Large intestine (tissue), 3 donors: Measurements from ENCODE around the gene NCF4. TPM values are rescaled to one million over a fixed set of nuclear protein-coding genes. Genes with fewer than 3 reads are reported as not detected.

Experiments
- DNase-seq, 2 donors: peaks; one replicate each; pipeline versions ENCODE4 v3.0.0 to v3.0.0-alpha.2; 2013
- H3K27ac ChIP-seq: one replicate; pipeline ENCODE4 v1.5.1; 2013; ENCODE audit warnings: low read length
- H3K27me3 ChIP-seq: 2 replicates; pipeline ENCODE4 v1.6.1; 2013; ENCODE audit warnings: low read length; ENCODE audit not compliant: control insufficient read depth, insufficient read depth
- H3K36me3 ChIP-seq: 2 replicates; pipeline ENCODE4 v1.6.1; 2013; ENCODE audit warnings: low read length; ENCODE audit not compliant: control insufficient read depth, insufficient read depth
- H3K4me1 ChIP-seq: one replicate; pipeline ENCODE4 v1.6.1; 2013; ENCODE audit warnings: low read length; ENCODE audit not compliant: control insufficient read depth, insufficient read depth
- H3K4me3 ChIP-seq: one replicate; pipeline ENCODE4 v1.5.1; 2013; ENCODE audit warnings: low read length
- H3K9me3 ChIP-seq: one replicate; pipeline ENCODE4 v1.6.1; 2013; ENCODE audit warnings: mild to moderate bottlenecking, low read depth, low read length, moderate library complexity; ENCODE audit not compliant: control insufficient read depth
- WGBS: methylation state at CpG from one replicate; pipeline ENCODE4 v1.1.5; 2013; ENCODE audit warnings: low lambda C conversion rate; ENCODE audit not compliant: insufficient coverage; 5-methylcytosine and 5-hydroxymethylcytosine counted together
- polyA plus RNA-seq: library from polyadenylated mRNA; unstranded; fragments of 120-200 nt; gene quantifications from one replicate; pipeline ENCODE4 v1.2.1, GENCODE V29; 2013

The NCF4 gene
- polyA plus RNA-seq, 1 donor, result 9.2 TPM

DNA sequence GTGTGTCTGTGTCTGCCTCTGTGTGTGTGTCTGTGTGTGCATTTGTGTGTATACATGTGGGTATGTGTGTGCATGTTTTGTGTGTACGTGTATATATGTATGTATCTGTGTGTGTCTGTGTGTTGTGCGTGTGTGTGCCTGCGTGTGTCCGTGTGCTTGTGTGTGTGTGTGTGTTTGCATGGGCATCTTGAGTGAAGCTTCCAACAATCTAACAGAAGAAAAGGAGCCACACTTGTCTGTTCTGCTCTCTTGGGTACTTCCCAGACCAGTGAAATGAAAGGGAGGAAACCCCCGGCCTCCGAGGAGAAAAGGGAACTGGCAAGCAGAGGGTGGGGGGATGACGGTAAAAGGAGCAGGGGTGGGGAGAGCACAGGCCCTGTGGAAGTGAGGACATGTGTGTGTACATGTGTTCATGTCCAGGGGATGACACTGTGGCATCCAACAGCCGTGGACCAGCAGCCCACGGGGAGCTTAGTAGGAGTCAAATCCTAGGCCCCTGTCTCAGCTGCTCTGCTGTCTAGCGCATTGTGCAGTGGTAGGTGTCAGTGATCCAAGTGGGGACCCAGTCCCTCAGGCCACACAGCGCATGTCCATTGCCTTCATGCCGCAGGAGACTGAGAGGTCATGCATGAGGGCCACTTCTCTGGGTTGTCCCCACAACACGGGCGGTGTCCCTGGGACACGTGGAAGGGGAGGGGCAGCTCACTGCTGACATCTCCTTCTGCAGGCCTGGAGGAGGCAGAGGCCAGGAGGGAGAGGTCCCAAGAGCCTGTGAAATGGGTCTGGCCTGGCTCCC is 60.7 kb downstream of the NCF4 start:
- no peaks in the 10 kb centered on the region for H3K9me3 ChIP-seq

DNA sequence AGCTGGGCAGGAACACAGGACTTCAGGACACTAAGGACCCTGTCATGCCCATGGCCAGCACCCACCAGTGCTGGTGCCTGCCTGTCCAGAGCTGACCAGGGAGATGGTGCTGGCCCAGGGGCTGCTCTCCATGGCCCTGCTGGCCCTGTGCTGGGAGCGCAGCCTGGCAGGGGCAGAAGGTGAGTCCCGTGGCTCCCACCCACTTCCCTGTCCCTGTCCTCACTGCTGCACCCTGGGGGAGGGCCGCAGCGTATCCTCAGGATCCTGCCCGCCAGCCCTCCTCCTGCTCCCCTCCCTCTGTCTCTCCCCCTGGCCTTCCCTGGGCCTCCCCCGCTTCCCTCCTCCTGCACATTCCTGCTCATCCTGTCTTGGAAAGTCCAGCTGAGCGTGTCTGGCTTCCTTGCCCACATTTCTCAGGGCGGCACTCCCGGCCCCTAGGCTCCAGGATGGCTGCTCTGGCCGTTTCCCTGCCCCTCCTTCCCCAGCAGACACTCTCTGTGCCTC is 61.4 kb downstream of the NCF4 start:
- Histone ChIP-seq H3K27me3 (no peaks in the 10 kb centered on the region), H3K4me1 (no peaks in the 10 kb centered on the region), H3K27ac (no peak overlapping the region), H3K36me3 (no peaks in the 10 kb centered on the region), H3K9me3 (no peaks in the 10 kb centered on the region), H3K4me3 (no peak overlapping the region)
- DNase-seq, result no peak
- no CpG with 5 or more reads among the region's 10 CpGs for WGBS

More for the DNA sequence above, 60.7 kb downstream of the NCF4 start:
- Histone ChIP-seq H3K4me1 (no peaks in the 10 kb centered on the region), H3K4me3 (no peak overlapping the region), H3K36me3 (no peaks in the 10 kb centered on the region), H3K27ac (no peak overlapping the region), H3K27me3 (no peaks in the 10 kb centered on the region)
- DNase-seq, result no peak
- WGBS, result no CpG with 5 or more reads among the region's 15 CpGs

- no peaks in the 10 kb centered on the region for H3K4me1 ChIP-seq
- no peak for DNase-seq
- no CpG with 5 or more reads among the region's 7 CpGs for WGBS
- H3K27ac ChIP-seq, result no peak overlapping the region
- no peak overlapping the region for H3K4me3 ChIP-seq
- H3K27me3 ChIP-seq, result no peaks in the 10 kb centered on the region
- H3K9me3 ChIP-seq, result no peaks in the 10 kb centered on the region
- H3K36me3 ChIP-seq, result no peaks in the 10 kb centered on the region
Measured at GRCh38 chr22:36922711-36923110, 61.9 kb downstream of the NCF4 start.

- no peaks in the 10 kb centered on the region for H3K4me1 ChIP-seq
- no peak for DNase-seq
- H3K36me3 ChIP-seq, result no peaks in the 10 kb centered on the region
- H3K27ac ChIP-seq, result no peak overlapping the region
- H3K9me3 ChIP-seq, result no peaks in the 10 kb centered on the region
- H3K4me3 ChIP-seq, result no peak overlapping the region
- no CpG with 5 or more reads among the region's 21 CpGs for WGBS
- H3K27me3 ChIP-seq, result no peaks in the 10 kb centered on the region
Measured at GRCh38 chr22:36923131-36923788, 62.5 kb downstream of the NCF4 start.

DNA sequence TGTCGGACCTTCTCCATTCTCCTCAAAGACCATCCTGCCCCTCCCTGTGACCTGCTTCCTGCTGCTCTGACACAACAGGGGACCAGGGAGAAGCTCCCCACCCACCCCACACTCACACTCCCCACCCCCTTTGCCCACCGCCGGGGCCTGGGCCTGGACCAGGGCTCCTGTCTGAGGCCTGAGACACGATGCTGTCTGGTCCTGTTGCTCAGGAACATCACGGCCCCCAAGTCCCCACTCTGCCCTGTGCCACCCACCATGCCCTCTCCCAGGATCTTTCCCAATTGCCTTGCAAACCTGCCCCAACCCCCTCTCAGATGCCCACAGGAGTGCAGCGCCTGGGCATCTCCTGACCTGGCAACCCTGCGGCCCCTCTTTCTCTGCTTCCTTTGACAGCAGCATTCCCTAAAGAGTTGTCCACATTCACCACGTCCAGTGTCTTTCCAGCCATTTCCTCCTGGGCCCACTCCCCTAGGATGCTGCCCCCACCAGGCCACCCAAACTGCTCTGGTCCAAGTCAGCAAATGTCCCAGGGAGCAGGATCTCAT is 63.4 kb downstream of the NCF4 start:
- Histone ChIP-seq H3K4me3 (no peak overlapping the region), H3K9me3 (no peaks in the 10 kb centered on the region), H3K27me3 (no peaks in the 10 kb centered on the region), H3K27ac (no peak overlapping the region), H3K4me1 (no peaks in the 10 kb centered on the region), H3K36me3 (no peaks in the 10 kb centered on the region)
- no CpG with 5 or more reads among the region's 8 CpGs for WGBS
- DNase-seq, result no peak

- peaks cover 3% of the 10 kb centered on the region for H3K27me3 ChIP-seq
Measured at GRCh38 chr22:36925388-36926290, 64.8 kb downstream of the NCF4 start.

GRCh38 chr22:36926309-36926708 is 65.5 kb downstream of the NCF4 start:
- Histone ChIP-seq H3K4me3 (no peak overlapping the region), H3K4me1 (no peaks in the 10 kb centered on the region), H3K9me3 (no peaks in the 10 kb centered on the region), H3K27ac (no peak overlapping the region), H3K36me3 (no peaks in the 10 kb centered on the region), H3K27me3 (peaks cover 3% of the 10 kb centered on the region)
- no peak for DNase-seq
- no CpG with 5 or more reads among the region's 6 CpGs for WGBS

More at GRCh38 chr22:36925388-36926290, 64.8 kb downstream of the NCF4 start:
- Histone ChIP-seq H3K4me1 (no peaks in the 10 kb centered on the region), H3K9me3 (no peaks in the 10 kb centered on the region), H3K27ac (no peak overlapping the region), H3K36me3 (no peaks in the 10 kb centered on the region), H3K4me3 (no peak overlapping the region)
- WGBS, result 78% methylated on average over 2 of the region's 19 CpGs
- no peak for DNase-seq

DNA sequence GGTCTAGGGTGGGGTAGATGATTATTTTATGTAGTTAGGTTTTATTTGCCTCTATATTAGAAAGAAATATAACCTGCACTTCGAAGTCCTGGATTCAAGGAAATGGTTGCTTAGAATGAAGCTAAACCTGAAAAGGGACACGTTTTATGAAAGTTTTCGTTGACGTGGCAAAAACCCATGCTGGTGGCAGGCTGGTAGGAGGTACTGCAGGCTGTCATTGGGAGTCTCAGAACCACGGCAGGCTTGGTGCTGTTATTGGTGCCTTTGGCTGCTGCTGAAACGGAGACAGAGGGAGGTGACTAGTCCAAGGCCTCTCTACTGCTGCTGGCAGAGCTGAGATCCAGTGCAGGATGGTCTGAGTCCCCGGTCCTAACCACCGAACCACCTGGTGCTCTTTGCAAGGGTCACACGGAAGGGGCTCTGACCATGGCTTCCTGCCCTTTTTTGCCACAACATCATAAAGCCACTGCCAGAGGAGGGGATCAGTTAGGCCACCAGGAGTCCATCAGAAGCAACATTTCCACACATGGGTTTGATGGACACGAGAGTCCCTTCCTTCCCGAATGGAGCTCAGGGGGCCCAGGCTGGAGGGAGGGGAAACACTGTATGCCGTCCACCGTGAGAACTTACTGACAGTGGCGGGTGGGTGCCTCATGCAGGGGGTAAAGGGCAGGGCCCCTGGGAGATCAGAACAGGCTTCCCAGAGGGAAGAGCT is 66.1 kb downstream of the NCF4 start:
- H3K27me3 ChIP-seq, result peaks cover 3% of the 10 kb centered on the region
- no CpG with 5 or more reads among the region's 14 CpGs for WGBS
- H3K36me3 ChIP-seq, result no peaks in the 10 kb centered on the region
- no peak overlapping the region for H3K4me3 ChIP-seq
- no peaks in the 10 kb centered on the region for H3K4me1 ChIP-seq
- no peaks in the 10 kb centered on the region for H3K9me3 ChIP-seq
- DNase-seq, result no peak
- H3K27ac ChIP-seq, result no peak overlapping the region
